Measurements from ENCODE around the gene GABBR2.

The GABBR2 gene

DNA sequence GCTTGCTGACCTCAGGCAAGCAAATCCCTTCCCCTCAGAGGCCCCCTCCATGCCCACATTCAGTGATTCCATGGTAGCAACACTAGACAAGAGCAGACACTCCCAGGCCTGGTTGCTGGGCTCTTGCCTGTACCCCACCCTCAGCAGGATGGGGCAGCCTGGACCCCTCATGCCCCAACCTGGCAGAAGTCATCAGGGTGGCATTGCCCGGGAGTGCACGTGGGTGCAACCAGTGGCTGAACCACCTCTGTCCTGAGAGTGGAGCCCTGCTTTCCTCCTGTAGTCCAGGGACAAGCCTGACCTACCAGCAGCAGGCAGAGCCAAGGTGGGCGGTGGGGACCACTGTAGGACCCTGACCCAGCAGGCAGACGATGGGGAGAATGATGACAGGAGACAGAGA, 387.5 kb downstream of the GABBR2 start:
- no peak for DNase-seq (ENCODE audit: low read depth in 2 of 2)

DNA sequence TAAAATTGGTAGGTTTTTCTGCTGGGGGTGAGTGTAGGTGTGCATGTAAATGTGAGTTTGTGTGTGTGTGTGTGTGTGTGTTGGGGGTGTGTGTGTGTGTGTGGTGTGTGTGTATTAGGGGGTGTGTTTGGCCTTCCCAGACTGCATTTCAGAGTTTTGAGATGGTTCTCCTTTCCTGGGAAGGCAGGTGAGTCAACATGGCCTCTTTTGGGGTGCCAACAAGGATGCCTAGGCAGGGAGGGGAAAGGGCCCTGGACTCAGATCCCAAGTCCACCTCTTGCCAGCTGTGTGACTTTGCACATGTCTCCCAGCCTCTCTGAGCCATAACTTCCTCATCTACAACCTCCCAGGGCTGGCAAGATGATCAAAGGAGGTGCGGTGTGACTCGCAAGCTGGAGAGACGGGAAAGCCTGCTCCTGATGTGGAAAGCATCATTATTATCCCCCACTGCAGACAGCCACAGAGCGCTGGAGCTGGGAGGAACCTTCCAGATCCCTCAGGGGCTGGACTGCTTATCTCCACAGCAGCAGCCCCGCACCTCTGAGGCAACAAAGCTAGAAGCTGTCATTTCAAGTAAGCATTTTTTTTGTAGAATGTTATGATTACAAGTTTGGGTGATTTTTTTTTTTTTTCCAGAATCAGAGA, 389.8 kb downstream of the GABBR2 start:
- DNase-seq (ENCODE audit: low read depth in 2 of 2), result no peak

DNA sequence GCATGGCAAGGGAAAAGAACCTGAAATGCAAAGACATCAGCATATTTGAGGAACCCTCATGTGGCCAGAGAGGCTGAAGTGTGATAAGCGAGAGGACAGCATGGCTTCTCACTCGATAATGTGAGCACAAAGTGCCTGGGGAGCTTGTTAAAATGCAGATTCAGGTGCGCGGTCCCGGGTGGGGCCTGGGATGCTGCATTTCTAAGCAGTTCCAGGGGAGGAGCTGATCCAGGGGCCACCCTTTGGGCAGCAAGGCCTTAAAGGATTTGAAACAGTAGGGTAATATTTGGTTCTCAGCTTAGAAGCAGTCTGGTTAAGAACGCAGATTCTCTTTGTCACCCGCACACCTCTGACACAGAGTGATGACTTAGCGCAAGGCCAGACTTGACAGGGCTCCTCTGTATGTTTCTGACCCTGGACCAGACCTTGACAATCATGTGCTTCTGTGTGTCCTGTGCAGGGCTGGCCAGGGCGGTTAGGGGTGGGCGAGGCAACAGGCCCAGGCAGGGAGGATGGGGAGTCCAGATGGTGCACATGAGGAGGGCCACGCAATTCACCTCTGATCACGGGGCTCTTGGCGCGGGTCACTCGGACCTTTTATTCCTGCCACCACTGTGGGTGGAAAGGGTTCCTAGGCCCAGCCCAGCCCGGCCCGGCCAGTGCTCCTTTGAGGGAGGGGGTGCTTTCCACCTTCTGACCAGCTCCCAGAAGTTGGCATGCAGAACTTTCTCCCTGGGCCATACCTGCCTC, 390.5 kb downstream of the GABBR2 start:
- no peak for DNase-seq (ENCODE audit: low read depth in 2 of 2)

DNA sequence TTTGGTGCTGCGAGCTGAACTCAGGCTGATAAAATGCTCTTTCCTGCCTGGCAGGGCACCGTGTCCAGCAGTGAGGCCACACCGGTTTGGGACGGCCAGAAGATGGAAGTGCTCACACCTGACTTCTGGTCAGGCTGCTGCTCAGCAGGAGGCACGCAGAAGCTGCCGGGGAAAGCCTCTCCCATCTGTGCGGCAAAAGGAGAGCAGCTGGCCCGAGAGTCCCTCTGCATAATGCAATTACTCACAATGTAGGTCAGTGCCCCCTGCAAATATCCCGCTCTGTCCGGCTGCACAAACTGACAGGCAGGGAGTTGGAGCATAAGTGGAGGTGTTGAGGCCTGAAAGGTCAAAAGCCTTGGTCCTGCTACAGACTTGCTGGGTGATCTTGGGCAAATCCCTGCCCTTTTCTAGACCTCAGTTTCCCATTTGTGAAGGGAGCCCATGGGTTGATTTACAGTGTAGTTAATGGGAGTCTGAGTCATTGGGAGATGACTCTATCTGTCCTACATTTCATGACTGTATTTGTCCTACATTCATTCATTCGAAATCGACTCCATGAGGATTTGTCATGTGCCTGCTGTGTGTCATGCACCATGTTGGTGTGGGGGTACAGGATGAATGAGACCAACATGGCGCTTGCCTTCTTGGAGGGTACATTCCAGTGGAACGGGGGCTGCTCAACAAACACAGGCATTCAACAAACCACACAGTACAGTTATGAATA, 391.4 kb downstream of the GABBR2 start:
- DNase-seq (ENCODE audit: low read depth in 2 of 2), result no peak

DNA sequence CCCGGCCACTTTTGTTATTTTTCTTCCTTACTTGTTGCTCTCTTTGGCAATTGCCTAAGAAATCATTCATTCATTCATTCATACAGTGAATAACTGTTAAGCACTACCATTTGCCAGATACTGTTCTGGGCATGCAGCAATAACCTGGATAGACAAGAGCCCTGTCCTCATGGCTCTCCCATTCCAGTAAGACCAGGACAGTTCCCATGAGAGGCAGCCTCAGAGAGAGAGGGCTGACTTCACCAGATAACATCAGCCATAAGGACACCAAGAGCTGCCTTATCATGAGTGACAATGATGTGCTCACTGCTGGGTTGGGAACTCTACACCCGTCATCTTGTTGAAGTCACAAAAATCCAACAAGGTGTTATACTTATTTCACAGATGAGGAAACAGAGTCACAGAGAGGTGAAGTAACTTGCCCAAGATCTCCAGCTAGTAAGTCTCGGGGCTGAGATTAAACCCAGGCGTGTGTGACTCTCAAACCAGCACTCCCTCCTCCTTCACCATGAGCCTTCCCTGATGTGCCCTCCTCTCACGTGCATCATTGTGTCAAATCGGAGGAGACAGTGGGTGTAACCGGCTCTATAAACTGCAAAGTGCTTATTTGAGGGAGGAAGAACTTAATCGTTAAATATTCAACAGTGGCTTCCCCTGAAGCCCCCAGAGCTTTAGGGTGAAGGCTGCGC, 392.1 kb downstream of the GABBR2 start:
- DNase-seq (ENCODE audit: low read depth in 2 of 2), result no peak

DNA sequence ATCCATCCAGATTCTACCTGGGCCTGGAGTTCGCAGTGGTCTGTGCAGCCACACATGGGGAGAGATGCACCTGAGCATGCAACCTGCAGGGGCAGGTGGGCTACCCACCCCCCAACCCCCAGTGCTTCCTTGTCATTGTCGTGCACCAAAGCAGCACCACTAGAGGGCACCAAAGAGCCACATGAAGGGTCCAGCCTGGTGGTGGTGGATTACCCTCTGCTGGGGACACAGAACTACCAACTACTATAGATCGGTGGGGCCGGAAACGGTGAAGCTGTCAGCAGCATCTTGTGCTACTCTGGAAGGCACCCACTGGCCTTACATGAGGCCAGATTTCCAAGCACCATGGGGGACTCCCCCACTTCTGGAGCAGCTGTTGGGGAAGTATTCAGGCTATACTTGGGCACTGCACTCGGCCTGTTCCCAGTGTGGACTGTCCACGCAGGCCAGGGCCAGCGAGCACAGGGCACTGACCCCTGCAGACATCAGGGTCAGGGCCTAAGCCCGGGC, 393.1 kb downstream of the GABBR2 start:
- DNase-seq (ENCODE audit: low read depth in 2 of 2), result peak; percentile 70 to 71

DNA sequence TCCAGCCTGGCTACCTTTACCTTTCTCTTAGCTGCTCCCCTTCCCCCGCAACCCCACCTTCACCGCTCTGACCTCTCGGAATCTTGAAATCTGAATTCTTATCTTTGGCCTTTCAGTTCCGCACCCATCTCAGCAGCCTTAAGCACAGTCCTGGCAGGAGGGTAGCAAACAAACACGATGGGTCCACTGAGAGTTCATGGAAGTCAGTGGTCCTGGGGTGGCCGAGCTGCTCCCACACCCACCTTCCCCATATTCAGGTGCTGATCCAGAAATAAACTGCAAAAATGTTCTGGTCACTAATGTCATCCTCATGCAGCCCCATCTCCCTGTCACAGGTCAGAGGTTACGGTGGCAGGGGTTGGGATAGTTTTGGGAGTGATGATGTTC, 393.7 kb downstream of the GABBR2 start:
- no peak for DNase-seq (ENCODE audit: low read depth in 2 of 2)

DNA sequence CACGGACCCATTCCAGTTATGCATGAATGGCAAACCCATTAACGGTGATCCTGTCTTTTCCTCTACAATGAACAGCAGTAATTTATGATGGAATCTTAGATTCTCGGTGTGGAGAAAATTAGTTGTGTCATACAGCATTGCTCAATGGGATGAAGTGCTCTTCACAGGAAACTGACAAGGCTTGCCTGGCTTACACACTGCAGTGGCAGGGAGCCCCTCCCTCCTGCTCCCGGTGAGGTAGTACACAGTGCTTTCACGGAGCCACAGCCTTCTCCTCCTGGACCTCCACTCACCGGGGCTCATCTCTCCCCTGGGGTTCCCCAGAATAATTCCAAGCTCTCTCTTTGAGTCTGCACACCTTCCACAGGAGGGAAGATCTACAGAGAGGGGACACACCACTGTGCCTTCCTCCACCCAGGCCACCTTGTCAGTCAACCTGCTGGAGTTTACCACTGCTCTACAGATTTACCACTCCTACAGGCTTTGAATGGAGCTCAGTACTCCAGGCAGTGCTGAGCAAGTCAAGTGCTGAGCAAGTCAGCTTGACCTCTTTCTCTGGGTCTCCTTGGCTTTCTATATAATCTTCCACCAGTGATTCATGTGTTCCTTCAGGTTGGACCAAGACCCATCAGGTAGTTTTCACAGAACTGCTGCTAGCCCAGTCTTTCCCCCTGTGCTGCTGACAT, 394.2 kb downstream of the GABBR2 start:
- DNase-seq (ENCODE audit: low read depth in 2 of 2), result no peak

DNA sequence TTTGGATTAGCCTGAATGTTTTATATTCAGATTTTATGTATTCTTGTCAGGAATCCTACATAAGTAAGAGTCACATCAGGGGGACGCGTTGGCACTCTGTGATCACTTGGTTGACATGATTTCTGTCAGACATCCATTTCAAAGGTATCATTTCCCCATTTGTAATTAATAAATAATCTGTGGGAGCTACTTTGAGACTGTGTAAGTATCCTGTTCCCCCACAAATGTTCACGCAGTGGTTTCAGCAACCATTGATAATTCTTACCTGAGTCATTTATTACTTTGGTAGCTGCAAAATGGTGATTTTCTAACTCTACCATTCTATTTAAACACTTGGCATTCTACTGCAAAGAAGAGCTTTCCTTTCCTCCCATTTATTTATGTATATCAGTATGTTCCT, 396.4 kb downstream of the GABBR2 start:
- DNase-seq (ENCODE audit: low read depth in 2 of 2), result no peak

DNA sequence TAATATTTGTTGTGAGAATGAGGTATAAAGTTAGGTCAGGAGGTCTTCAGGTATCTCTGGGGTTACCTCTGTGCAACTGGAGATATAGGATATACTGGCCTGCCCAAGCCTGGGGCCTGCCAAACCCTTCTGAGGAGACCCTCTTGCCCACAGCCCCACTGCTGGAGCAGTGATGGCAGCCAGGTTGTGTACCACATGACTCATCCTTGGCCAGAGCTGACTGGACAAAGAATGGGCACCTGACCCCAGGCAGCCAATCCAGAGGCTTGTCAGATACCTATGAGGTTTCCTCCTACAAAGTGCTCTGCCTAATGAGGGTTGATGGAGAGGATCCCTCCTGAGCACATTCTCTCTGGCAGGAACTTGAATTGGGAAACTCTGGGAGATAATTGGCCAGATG, 397.2 kb downstream of the GABBR2 start:
- no peak for DNase-seq (ENCODE audit: low read depth in 2 of 2)

DNA sequence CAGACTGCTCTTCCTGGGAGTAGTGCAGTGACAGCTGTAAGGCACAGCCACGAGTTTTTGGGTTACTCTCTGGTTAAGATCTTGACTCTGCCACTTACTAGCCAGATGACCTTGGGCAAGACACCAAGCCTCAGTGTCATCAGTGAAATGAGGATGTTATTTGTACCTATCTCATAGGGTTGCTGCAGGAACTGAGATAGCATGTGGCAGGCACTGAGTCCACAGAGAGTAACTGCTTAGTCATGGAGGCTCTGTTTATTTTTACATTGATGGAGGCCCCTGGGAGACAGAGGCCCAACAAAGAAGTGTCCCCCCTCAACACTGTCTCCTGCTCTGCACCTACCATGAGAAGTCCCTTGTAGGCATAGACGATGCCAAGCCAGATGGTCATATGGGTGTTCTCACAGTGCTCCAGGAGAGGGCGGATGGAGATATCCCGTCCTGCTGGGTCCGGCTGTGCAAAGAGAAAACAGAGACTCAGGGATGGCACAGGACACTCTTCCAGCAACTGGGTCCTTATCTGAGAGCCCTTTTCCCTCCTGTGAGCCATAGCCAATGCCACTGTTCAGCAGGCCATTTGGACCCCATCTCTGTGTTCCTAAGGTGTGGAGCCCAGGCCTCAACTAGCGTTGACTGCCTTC, 397.9 kb downstream of the GABBR2 start:
- DNase-seq (ENCODE audit: low read depth in 2 of 2), result no peak

DNA sequence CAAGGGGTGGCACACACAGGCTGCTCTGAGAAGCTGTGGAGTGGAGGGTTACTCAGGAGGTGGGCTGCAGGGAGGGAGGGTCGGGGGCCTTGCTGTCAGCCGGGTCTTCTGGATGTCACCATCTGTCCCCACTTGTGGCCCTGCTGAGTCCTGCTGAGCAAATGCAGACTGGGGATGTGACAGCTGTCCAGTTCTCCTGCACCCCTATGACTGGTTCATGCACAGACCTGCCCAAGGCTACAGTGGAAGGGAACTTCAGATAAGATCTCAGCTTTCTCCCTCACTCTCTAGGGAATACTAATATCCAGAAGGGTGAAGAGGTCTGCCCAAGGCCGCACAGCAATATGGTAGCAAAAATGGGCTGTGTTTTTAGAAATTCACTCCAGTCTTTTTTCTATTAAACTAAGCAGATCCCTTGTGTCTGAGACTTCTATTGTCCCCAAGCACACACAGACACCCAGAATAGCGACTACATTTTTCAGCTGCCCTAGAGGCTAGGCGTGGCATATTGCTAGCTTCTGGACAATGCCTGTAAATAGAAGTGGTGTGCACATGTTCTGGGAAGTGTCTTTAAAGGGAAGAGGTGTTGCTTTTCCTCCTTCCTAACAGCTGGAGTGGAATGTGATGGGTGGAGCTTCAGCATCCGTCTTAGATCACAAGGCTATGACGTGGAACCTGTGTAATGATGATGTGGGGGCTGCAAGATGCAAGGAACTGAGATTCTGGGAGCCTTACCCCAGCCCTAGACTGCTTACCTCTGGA, 402.2 kb downstream of the GABBR2 start:
- no peak for DNase-seq (ENCODE audit: low read depth in 2 of 2)

DNA sequence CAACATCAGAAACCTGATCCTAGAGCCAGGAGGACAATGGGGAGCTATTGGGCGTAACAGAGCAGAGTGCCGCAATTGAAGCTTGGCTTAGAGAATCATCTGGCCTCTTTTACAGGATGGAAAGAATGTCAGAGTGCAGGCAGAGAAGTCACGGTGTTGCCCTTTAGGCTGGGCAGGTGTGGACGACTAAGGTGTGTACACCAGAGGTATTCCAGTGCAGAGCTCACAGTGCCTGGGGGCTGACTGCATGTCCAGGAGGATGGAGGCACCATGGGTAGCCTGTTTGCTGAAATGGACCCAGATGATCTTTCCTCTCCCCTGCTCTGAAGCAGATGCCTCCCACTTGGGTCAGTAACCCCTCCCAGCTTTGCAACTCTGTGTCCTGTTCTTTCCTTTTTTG, 404.4 kb downstream of the GABBR2 start:
- no peak for DNase-seq (ENCODE audit: low read depth in 2 of 2)

DNA sequence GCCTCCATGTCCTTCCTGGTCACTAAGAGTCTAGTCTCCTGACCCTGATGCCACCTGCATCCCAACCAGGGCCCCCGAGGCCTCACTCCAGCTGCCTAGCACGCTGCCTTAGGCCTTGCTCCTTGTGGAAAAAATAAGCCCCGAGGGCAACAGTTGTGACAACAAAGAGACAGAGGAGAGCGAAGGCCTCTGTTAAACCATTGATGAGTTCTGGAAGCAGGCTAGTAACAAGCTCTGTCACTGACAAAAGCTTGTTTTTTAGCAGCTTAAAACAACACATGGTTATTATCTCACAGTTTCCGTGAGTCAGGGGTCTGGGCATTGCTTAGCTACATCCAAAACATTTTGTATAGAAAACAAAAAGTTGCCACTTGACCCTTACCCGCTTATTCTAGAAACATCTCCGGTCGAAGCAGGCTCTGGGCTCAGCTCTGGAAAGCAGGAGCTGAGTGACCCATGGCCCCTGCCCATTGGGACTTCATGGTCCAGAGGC, 405.1 kb downstream of the GABBR2 start:
- no peak for DNase-seq (ENCODE audit: low read depth in 2 of 2)

DNA sequence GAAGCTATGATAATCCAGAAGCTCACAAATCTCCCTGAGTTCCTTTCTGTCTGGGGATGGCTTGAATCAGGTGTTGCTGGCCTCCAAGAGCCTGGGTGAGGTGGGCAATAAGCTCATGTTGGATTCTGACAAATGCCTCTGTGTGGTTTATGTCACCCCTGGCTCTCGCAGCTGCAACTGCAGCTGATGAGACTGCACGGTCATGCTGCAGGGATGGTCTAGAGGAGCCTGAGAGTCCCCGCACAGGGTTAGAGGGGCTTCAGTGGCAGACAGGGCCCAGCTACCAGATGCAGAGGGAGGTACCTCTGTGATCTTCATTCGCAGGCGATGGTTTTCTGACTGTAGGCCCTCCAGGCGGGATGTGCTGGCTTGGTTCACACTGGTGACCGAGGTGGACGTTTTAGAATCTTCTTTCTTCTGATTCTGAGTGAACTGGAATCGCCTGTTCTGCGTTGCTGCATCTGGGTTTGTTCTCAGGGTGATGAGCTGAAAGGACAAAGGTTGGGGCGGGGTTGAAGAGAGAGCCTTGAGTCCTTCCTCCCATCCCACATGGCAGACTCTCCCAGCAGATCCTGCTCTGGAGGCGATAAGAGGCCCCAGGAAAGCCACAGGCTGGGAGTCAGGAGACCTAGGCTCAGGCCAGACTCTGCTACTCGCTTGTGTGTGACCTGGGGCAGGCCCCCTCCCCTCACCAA, 405.6 kb downstream of the GABBR2 start:
- DNase-seq (ENCODE audit: low read depth in 2 of 2), result no peak

DNA sequence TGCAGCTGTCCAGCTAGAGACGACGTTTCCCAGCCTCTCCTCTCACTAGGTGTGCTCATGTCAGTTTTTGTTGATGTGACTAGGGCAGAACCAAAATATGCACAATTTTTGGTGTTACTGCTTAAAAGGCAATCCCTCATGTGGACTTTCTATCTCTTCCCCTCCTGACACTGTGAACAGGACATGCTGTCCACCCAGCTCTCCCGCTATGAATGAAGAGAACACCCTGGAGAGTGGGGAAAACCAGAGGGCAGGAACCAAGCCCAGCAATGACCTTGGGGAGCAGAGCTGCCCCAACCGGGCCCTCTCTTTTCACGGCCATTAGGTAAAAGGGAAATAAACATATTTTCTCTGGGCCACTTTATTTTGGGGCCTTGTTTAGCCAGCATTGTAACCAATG, 406.6 kb downstream of the GABBR2 start:
- DNase-seq (ENCODE audit: low read depth in 2 of 2), result no peak

DNA sequence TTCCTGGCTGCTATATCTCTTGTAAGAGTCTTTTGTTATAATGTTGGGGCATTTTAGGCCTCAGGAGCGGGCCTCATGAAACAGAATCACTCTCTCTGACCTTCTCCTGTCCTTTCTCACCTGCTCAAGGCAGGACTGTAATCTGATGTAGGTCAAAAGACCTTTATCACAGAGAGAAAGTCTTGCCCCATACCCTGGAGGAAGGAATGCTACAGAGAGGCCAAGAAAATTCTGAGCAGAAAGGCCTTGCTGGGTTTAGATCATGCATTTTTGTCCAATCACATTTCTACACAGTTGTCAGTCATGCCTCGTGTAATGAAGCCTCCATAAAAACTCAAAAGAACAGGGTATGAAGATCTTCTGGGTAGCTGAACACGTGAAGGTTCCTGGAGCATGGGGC, 408.1 kb downstream of the GABBR2 start:
- no peak for DNase-seq (ENCODE audit: low read depth in 2 of 2)

DNA sequence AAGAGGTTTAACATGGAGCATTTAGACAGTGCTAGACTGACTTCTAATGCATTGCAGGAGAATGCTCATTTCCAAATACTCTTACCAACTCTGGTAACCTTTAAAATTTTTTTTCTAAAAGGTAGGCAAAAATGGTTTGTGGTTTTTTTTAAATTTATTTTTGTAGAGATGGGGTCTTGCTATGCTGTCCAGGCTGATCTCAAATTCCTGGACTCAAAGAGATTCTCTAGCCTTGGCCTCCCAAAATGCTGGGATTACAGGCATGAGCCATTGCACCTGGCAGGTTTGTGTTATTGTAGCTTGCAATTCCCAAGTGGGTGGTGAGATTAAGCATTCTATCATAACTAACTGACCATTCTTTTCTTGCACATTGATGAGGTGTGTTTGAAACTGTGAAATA, 410.3 kb downstream of the GABBR2 start:
- DNase-seq (ENCODE audit: low read depth in 2 of 2), result no peak

DNA sequence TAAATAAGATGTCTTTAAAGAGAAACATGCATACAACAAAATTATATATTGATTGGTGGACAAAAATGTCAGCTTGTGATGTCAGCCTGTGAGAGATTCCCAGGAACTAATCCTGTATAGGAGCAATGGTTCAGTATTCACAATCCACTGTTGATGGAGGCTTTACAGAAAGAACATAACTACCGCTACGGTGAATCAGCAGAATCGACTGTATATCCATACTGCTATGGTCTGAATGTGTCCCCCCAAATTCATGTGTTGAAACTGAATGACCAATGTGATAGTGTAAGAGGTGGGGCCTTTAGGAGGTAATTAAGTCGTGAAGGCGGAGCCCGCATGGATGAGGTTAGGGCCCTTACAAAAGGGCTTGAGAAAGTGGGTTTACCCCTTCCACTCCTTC, 412.9 kb downstream of the GABBR2 start:
- DNase-seq (ENCODE audit: low read depth in 2 of 2), result no peak

DNA sequence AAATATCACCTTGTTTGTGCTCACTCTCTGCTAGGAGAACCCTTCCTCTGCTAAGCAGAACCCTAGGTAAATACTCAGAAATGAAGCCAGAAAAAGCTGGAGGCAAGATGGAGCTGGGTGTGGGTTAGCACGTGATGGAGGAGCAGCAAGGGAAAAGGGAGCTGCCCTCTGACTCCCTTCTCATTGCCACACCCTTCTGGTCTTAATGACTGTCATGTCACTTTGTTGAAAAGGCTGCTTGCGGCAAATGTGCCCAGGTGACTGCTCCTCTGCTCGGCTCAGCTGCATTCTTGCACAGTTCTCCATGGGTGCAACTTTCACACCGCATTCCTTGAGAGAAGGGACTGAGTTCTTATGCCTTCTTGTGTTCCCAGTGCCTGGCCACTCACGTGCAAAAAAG, 416.9 kb downstream of the GABBR2 start:
- no peak for DNase-seq (ENCODE audit: low read depth in 2 of 2)

Measured in stimulated activated CD8-positive, alpha-beta memory T cell treated with anti-CD3 and anti-CD28 coated beads, Interleukin-2, amount 100 ng/mL, for 48 hours (primary cell).